GM15510 (cell line): ENCODE measurements around the gene TSSK2.

Experiments
- POLR2A ChIP-seq: IDR thresholded peaks from 3 replicates; pipeline ENCODE4 v1.6.1; 2011; ENCODE audit warnings: borderline replicate concordance; ENCODE audit not compliant: insufficient read length; ENCODE audit errors: extremely low read depth

TSSK2 gene

DNA sequence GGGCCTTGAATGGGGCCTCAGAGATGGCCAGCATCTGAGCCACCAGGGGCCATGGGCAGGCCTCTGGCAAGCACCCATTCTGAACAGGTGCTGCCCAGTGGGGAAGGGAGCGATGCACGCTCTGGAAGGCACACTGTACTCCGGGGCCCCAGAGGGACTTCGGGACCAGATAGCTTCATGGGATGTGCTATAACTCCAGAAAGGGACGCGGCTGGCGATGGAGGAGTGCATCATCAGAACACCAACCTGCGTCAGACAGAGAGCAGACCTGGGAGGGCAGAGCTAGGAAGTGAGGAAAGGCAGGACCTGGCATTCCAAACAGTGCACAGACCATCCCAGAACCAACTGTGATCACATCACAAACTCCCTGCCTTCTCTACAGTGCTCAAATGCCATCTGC, 25.7 kb upstream of the TSSK2 start:
- no peak for TF ChIP-seq POLR2A

DNA sequence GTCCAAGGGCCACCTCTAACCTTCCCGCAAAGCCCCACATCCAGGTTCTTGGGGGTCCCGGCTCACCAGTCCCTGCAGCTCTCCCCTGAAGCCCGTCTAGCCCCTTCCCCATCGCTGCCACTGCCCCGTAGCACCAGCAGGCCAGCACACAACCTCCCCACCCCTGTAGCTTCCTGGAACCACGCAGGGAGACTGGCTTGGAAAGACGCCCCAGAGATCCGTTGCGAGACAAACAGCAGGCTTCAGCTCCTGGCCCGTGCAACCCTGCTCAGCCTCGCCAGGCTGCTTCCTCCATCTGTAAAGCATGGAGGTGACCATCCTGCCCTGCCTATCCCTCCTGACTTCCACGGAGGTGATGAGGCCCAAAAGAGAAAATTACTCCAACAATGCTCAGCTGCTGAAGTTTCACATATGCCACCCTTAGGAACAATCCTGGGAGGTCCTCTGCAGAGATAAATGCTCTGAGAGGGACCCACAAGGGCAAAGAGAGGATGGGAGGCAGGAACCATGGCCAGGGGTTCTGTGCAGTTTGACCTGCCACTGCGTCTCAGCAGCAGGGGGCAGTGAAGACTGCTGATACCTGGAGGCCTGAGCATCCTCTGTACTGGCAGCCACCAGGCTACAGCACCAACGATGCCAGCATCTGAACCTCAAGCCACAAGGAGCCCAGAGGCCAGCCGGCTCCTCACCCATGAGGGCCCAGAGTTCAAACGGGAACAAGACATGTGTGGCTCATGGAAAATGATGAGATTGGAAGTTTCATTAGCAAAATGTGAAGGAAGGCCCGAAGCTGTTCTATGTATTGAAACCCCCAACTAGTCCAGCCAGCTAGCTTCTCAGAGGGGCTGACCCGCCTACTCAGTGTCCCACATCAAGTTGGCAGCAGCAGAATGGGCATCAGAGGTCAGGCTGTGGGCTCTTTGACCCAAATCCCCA, 25.0 kb upstream of the TSSK2 start:
- no peak for TF ChIP-seq POLR2A

- TF ChIP-seq POLR2A, result no peak
Measured at GRCh38 chr22:19106886-19107729, 24.0 kb upstream of the TSSK2 start.

DNA sequence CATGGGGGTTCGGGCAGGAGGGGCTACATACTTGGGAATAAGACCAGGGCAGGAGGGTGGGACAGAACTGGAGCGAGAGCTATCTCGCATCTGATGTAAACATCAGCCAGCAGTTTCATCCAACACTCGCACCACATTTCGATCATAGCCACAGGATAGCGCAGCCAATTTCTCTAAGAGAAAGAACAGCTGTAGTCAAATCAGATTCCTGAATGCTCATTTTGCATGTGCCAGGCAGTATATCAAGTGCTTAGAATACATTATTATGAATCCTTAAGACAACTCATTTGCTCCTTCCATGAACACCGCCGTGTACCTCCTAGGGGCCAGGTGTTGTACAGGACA, 23.4 kb upstream of the TSSK2 start:
- TF ChIP-seq POLR2A, result no peak

DNA sequence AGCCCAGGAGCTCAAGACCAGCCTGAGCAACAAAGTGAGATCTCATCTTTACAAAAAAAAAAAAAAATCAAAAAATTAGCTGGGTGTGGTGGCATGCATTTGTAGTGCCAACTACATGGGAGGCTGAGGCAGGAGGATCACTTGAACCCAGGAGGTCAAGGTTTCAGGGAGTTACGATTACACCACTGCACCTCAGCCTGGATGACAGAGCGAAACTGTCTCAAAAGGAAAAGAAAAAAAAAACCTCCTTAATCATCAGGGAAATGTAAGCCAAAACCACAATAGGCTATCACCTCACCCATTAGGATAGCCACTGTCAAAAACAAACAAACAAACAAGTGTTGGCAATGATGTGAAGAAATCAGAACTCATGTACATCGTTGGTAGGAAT, 22.3 kb upstream of the TSSK2 start:
- no peak for TF ChIP-seq POLR2A

DNA sequence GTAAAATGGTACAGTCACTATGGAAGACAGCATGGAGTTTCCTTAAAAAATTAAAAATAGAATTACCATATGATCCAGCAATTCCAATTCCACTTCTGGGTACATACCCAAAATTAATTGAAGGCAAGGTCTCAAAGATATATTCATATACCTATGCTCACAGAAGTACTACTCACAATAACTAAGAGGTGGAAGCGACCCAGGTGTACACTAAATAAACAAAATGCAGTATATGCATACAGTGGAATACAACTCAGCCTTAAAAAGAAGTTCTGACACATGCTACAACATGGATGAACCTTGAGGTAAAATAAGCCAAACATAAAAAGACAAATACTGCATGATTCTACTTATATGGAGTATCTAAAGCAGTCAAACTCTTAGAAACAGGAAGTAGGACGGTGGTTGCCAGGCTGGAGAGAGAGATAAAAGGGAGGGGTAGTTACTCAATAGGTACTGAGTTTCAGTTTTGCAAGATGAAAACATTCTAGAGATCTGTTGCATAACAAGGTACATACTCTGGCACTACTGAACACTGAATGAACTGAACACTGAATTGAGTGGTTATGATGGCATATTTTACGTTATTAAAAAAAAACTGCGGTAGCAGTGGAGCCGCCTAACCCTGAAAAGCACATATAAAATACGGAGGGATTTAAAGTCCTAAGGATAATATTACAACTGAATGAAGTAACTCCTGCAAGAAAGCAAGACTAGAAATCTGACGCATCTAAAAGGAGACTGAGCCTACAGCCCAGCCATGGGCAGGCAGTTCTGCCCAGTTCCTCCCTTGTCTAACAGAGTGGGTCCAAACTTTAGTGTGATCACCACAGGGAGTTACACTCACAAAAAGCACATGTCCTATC, 21.7 kb upstream of the TSSK2 start:
- no peak for TF ChIP-seq POLR2A

DNA sequence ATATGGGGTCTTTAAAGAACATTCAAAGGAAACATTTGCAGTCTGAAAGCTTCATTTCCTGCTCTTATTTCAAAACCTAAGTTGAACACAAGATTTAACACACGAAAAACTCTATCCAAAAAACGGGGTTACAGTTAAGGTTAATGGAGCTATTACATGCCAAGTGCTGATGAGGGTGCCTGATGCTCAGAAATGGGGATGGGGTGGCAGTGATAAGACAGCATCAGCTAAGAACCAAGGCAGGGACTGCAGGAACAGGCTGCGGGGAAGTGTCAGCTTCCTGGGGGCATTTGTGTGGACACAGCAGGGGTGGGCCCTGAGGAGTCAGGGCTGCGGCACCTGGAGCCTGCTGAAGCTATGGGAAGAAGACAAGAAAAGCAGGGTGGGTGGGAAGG, 21.0 kb upstream of the TSSK2 start:
- TF ChIP-seq POLR2A, result no peak

DNA sequence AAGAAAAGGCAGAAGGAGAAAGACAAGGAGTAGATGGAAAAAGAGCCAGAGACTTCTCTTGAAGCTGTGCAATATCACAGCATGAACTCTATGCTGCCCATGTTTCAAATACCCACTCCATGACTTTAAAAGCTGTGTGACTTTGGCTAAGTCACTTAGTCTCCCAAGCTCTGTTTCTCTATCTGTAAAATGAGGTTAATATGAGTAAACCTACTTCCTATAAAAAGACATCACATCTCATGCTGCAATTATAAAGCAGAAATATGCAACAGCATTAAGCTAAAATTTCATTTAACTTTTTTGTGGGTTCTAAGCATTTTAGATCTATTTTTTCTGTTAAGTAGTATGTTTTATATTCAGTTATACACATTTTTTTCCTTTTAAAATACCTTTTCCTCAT, 20.5 kb upstream of the TSSK2 start:
- TF ChIP-seq POLR2A, result no peak

DNA sequence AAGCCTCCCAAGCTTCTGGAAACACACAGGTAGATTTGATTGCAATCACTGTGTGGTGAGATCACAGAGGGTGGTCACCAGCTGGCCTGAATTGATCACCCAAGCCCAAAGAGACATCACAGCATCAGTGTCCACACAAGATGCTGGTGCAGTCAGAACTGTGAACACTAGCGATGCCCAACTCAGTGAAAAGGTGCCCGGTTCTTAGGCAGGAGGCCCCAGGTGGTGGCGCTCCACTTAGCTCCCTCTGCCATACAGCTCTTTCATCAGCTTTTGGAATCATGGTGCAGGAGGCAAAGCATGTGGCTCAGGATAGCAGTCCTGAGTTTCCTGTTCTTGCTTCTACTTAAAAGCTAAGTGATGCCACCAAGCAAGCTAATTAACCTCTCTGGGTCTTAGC, 20.0 kb upstream of the TSSK2 start:
- TF ChIP-seq POLR2A, result no peak

DNA sequence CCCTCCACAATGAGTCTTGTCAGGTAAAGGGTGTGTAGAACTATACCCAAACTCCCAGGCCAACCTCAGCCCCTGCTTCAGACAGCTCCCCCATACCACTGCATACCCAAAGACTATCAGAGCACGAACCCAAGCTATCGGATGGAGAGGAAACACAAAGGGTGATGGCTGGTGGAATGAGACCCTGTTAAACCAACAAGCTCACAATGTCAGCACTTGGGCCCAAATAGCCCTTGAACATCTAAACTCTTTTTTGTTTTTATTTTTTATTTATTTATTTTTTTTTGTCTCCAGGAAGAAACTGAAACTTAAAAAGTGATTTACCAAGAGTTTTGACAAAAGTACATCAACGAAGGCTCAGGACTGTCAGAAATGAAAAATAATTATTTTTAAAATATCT, 19.5 kb upstream of the TSSK2 start:
- no peak for TF ChIP-seq POLR2A

GRCh38 chr22:19113429-19113828, 17.7 kb upstream of the TSSK2 start:
- TF ChIP-seq POLR2A, result no peak

DNA sequence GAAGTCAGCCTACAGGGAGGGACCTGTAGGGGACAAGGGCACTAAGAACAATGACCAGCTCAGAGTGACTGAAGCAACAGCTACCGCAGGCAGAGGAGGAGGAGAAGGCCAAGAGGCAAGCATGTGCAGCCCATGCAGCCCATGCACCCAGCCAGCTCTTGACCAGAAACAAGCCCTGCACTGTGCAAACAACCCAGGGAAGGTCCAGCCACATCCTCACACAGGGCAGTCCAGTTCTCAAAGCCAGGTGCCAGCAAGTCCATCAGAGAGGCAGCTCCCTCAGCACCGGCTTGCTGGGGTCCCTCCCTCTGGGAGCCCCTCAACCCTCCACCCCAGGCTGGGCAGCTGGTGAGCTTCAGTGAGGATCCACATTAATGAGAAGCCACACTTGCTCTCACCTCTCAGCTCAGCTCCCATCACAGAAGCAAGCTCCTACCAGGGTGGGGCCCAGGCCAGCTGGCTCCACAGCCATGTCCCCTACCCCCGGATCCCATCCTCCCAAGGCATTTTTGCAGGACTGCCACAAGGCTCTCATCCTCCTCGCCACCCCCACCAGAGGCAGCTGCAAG, 16.0 kb upstream of the TSSK2 start:
- no peak for TF ChIP-seq POLR2A

GRCh38 chr22:19115628-19116027, 15.5 kb upstream of the TSSK2 start:
- TF ChIP-seq POLR2A, result no peak

DNA sequence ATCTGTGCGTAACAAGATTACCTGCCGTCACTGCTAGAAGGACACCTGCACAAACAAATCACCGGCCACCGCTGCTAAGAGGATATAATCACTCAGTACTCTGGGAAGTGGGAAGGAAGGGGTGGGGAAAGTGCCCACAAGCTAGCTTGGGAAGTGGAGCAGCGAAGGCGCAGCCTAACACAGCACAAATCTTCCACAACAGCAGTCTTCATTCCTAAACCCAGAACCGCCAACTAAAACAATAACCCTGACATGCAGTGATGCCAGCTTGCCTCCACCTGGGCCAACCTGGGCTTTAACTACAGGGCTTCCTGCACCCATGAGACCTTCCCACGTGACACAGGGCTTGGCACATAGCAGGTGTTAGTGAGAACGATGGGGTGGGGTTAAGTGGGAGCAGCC, 14.0 kb upstream of the TSSK2 start:
- TF ChIP-seq POLR2A, result no peak
